Stimulated activated CD4-positive, alpha-beta T cell treated with anti-CD3 and anti-CD28 coated beads, TNF-alpha, amount 100 ng/mL, for 4 hours (primary cell): Measurements from ENCODE around the gene CRYBG1.
"Not testable (repeated sequence)": the region's sequence is repeated elsewhere in the genome, so short reads cannot be mapped to it uniquely, and the experiment has no call there.

ENCODE experiments used
- DNase-seq, 3 experiments: peaks; one replicate each; pipeline ENCODE4 v3.0.0-alpha.2; 2020; ENCODE audit warnings: low read depth in 3 of 3

Gene CRYBG1

DNA sequence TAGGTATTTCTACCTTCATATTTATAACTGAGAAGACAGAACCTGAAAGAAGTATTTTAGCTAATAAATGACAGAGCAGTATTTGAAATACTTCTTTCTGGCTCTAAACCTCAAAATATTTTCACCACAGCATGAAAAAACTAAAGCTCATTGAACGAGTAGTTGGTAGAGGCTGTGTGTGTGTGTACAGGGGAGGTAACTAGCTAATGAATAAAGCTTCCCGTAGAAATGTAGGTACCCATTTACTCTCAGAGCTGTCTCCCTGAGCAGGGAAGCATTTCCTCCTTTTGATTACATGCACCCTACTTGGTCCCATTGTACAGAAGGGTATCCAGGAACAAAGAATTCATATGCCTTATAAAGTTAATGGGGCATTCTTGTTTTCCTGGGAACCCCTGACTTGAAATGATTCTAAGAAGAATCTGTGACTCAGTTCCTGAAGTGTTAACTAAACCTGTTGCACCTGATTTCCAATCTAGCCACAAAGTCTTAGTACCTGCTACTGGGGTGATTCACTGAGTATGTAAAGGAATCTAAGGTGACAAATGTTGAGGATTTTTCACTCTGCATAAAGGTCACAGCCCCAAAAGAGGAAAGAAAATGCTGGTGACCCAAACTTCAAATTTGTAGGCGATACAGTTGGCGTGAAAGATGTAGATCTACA lies 12.5 kb downstream of the CRYBG1 start:
- DNase-seq, result no peak

DNA sequence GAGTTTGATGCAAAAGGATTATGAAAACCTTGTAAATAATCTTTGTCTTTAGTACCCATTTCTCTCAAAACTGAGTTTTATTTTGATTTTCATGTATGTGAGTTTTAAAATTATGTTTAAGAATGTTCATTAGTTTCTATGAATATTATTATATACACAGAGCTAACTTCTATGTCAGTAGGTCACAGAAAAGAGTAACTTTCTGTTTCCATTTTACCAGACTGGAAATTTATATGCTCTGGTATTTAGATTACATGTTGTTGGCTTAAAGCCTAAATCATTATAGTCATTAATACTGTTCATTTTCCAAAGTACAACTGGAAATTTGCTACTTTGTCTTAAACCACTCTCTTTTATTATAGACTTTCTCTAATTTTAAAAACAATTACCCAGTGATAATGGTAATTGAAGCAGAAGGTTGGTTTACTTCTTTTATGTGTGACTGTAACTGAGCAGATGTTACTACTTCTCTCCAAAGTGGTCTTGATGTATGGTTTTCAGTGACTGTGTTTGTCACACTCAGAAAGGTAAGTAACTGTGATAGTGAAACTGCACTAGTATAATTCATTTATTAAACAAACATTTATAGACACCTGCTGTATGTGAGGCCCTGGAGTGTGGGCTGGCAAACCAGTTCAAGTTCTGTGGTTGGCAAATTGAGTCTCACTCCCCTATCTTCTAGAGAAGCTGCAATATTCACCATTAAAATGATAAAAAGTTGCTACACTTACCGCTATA lies 13.2 kb downstream of the CRYBG1 start:
- no peak for DNase-seq

GRCh38 chr6:106377061-106377540 lies 16.6 kb downstream of the CRYBG1 start:
- no peak for DNase-seq

- DNase-seq, result no peak
Measured at GRCh38 chr6:106379951-106380350, 19.4 kb downstream of the CRYBG1 start.

GRCh38 chr6:106380407-106380806 lies 19.9 kb downstream of the CRYBG1 start:
- DNase-seq, result no peak

- no peak for DNase-seq
Measured at GRCh38 chr6:106381223-106381622, 20.7 kb downstream of the CRYBG1 start.

GRCh38 chr6:106381881-106382280 lies 21.4 kb downstream of the CRYBG1 start:
- no peak for DNase-seq

- no peak for DNase-seq
Measured at GRCh38 chr6:106383573-106383972, 23.1 kb downstream of the CRYBG1 start.

DNA sequence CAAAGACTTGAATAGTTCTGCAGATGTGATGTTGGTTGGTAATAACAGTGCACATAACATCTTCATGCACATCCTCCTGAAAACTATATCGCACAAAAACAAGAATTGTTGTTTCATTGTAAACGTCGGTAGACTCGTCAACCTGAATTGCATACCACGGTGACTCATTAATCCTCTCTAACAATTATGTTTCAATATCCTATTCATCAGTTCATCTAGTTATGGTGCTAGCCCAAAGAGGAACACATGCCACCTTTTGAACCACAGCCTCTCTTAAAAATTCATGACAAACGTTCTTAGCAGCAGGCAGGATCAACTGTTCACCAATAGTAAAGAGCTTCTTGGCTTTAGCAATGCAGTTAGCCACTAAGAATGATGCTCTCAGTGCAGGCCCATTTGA lies 25.0 kb downstream of the CRYBG1 start:
- no peak for DNase-seq

DNA sequence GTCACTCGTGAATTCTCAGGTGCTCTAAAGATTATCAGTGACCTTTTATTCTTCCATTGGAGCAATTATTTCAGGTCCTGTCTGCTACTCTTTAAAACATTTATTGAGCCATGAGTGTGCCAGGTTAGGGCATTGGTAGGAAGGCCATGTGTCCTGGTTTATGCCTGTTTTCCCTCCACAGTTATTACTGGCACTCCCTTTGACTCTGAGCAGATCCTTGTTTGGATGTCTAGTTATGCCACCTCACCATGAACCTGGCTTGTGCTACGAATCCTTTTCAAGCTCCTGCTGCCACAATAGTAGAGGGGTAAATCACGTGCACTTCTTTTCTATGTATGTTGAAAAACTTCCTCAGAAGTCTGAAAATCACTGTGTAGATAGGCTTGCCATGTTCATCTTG lies 27.4 kb downstream of the CRYBG1 start:
- no peak for DNase-seq

GRCh38 chr6:106390088-106390487 lies 29.6 kb downstream of the CRYBG1 start:
- no peak for DNase-seq

DNA sequence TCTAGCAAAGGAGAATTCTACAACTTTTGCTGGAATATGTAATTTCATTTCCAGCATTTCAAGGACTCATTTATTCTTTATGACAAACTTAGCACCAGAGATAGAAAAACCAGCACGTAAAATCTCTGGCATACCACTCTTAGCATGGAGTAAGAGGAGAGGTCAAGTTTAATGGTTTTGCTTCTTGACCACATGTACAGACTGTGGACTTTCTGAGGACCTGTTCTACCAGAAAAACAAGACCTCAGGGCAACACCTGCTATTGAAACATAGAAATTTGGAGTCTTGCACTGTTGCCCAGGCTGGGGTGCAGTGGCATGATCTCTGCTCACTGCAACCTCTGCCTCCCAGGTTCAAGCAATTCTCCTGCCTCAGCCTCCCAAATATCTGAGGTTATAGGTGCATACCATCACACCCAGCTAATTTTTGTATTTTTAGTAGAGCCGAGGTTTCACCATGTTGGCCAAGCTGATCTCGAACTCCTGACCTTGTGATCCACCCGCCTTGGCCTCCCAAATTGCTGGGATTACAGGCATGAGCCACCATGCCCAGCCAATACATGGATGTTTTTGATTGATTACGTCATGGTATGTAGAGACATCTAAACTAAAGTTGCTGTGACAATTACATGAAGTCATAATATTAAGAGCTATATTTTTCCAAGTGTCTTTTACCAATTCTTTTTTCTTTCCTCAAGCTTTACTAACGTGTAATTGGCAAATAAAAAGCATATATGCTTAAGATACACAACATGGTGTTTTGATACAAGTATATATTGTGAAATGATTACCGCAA lies 36.1 kb downstream of the CRYBG1 start:
- no peak for DNase-seq

- DNase-seq, result no peak
Measured at GRCh38 chr6:106397431-106397830, 36.9 kb downstream of the CRYBG1 start.

DNA sequence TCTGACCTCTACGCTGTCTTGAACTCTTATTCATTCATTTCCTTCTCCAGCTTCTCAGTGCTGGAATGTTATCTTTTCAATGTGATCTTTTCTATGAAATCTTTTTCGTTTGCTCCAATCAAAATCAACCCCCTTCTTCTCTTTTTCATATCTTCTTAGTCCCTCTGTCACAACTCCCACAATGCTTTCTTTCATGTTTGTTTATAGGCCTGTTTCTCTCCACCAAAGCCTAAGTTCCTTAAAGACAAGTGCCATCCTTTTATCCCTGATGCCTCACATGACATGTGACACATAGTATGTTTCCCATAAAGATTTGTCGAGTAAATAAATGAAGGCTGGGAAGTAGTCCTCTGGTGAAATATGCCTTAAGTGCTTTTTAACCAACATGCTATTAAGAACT lies 38.1 kb downstream of the CRYBG1 start:
- DNase-seq, result no peak

DNA sequence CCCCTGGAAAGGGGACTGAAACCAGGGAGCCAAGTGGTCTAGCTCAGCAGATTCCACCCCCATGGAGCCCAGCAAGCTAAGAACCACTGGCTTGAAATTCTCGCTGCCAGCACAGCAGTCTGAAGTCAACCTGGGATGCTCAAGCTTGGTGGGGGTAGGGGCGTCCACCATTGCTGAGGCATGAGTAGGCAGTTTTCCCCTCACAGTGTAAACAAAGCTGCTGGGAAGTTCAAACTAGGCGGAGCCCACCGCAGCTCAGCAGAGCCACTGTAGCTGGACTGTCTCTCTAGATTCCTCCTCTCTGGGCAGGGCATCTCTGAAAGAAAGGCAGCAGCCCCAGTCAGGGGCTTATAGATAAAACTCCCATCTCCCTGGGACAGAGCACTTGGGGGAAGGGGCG lies 44.5 kb downstream of the CRYBG1 start:
- DNase-seq, result not testable (repeated sequence)

GRCh38 chr6:106411056-106411455 lies 50.5 kb downstream of the CRYBG1 start:
- DNase-seq, result no peak

GRCh38 chr6:106411643-106412200 lies 51.2 kb downstream of the CRYBG1 start:
- no peak for DNase-seq

DNA sequence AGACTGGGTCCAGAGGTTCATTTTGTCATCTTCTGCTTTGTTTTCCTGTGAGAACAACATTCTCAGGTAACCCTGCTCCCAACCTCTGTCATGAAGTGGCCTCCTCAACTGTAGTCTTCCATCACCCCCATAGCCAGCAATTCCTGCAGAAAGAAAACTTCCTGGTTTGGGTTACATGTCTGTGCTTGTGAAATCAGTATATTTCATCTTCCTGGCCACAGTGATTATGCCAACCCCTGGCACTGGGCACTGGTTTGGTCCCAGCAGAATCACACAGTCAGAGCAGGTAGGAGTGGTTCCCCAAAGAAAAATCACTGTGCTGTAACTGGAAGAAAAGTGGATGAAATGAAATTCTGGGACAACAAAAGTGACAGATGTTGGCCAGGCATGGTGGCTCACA lies 52.5 kb downstream of the CRYBG1 start:
- DNase-seq, result no peak

- no peak for DNase-seq
Measured at GRCh38 chr6:106413722-106414121, 53.2 kb downstream of the CRYBG1 start.

DNA sequence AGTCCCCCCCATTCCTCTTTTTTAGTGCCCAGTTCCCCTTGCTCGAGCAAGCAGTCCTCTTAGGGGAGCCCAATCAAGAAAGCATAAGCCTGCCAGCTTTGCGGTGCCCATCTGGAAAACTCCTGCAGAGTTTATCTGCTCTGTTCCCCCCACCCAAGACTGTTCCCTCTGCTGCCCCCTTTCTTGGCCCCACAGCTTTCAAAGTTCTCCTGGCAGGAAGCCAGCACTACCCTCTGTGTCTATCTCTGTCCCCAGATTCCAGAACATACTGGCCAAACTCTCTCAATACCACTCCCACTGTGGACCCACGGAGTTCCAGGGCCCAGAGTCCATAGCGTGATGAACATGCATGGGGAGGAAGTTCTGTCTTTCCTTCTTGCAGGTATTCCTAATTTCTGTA lies 55.4 kb downstream of the CRYBG1 start:
- DNase-seq, result no peak

DNA sequence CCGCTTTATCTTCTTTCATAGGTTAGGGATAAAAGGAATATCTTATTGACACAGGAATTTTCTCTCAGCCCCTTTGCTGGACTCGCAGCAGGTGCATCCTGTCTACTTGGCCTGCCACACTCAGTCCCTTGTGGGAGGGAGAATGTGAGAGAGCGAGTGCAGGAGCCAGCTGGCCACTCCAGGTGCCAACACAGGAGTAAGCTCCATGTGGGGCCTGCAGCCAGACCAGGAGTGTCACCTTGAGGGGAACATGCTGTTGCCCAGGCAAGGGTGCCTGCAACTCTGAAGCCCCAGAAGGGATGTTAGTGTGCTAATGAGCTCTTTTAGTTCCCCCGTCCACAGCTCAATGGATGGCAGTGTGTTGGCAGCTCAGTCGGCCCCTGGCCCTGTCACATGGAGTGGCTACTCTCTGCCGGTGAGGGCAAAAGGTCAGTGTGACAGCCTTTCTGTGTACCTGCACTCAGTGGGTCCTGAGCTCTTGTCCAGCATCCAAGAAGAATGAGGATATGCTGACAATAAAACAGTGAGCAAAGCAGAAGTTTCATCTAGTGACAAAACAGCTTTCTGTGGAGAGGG lies 57.1 kb downstream of the CRYBG1 start:
- no peak for DNase-seq
